Kidney (tissue), 14 donors: ENCODE measurements around the gene THAP4. TPM values are rescaled to one million over a fixed set of nuclear protein-coding genes. Genes with fewer than 3 reads are reported as not detected.

Experiments used
- DNase-seq, 5 donors: peaks; one replicate each; pipeline ENCODE4 v3.0.0-alpha.2; 2013 to 2020
- FAIRE-seq: peaks from 2 replicates; lab custom pipeline; 2012; peaks lifted over from hg19 to GRCh38; lab: Jason Lieb, UNC
- H3K27ac ChIP-seq, 2 donors: one replicate each; pipeline ENCODE4 v1.7.0; 2013; ENCODE audit warnings: low read depth in 2 of 2, low read length in 2 of 2, inconsistent platforms in 1 of 2
- H3K27me3 ChIP-seq: one replicate; pipeline ENCODE4 v1.7.1; 2013; ENCODE audit warnings: low read length, inconsistent platforms; ENCODE audit not compliant: control insufficient read depth, insufficient read depth
- H3K36me3 ChIP-seq, 3 donors: one replicate each; pipeline versions ENCODE4 v1.7.0 to v1.7.1; 2013; ENCODE audit warnings: low read length in 3 of 3, control low read depth in 1 of 3, inconsistent platforms in 1 of 3; ENCODE audit not compliant: insufficient read depth in 3 of 3, control insufficient read depth in 2 of 3
- H3K4me1 ChIP-seq, 3 donors: one replicate each; pipeline versions ENCODE4 v1.7.0 to v1.7.1; 2013; ENCODE audit warnings: low read length in 3 of 3, inconsistent platforms in 1 of 3, low read depth in 1 of 3; ENCODE audit not compliant: control insufficient read depth in 2 of 3, insufficient read depth in 2 of 3
- H3K4me3 ChIP-seq, 3 donors: one replicate each; pipeline versions ENCODE4 v1.7.0 to v1.8.1; 2013; ENCODE audit warnings: low read length in 3 of 3, control low read depth in 1 of 3, inconsistent platforms in 1 of 3
- H3K9ac ChIP-seq, 3 donors: one replicate each; pipeline versions ENCODE4 v1.7.0 to v1.7.1; 2013; ENCODE audit warnings: low read length in 3 of 3, control low read depth in 1 of 3, inconsistent platforms in 1 of 3
- H3K9me3 ChIP-seq, 3 donors: one replicate each; pipeline versions ENCODE4 v1.7.0 to v1.7.1; 2013; ENCODE audit warnings: low read length in 3 of 3, control low read depth in 1 of 3, inconsistent platforms in 1 of 3; ENCODE audit not compliant: control insufficient read depth in 2 of 3, insufficient read depth in 1 of 3
- CTCF ChIP-seq: IDR thresholded peaks from 3 replicates; pipeline ENCODE4 v1.5.1; 2012; ENCODE audit warnings: mild to moderate bottlenecking, moderate library complexity, borderline replicate concordance; ENCODE audit not compliant: insufficient read depth; ENCODE audit errors: extremely low read depth
- intact Hi-C: fragments of 100-400 bp; cut with DNase I; formaldehyde crosslinking; loops from one replicate; pipeline ENCODE4 v1.11.1; 2022
- polyA plus RNA-seq: library from polyadenylated mRNA; stranded (reverse); fragments of 350-450 nt; fragmentation: Illumina TruSeq; extraction: RNeasy Lipid Tissue Mini Kit (QIAGEN cat#74804); gene quantifications from one replicate; pipeline ENCODE4 v1.2.3, GENCODE V29; 2014; ENCODE audit warnings: low read depth, low replicate concordance; ENCODE audit not compliant: insufficient read depth
- total RNA-seq: library from RNA; stranded (reverse); fragmentation: NEBNext Ultra II Directional; extraction: Animal tissue kit (Norgen Biotek cat#: 25700); gene quantifications from one replicate; pipeline ENCODE4 v1.2.1, GENCODE V29; 2021
- donor health status: control.
- donor health status: control.
- donor health status: control.
- donor health status: control.
- donor health status: control.
- donor health status: DM: yes; HTN: yes; CAD: no.
- donor health status: Normal renal cell carcinoma (clear cell type).

THAP4 gene
- total and polyA plus RNA-seq, 2 donors from 2014 or later = 68.0 to 184 TPM

- DNase-seq (no peak), FAIRE-seq (no peak)
- no peaks in the 10 kb centered on the region for H3K27me3 ChIP-seq
- no peaks in the 10 kb centered on the region for H3K9me3 ChIP-seq
- no peak overlapping the region for H3K4me3 ChIP-seq
- H3K4me1 ChIP-seq = no peaks in the 10 kb centered on the region
- H3K27ac ChIP-seq = no peak overlapping the region
- H3K9ac ChIP-seq = no peak overlapping the region
- H3K36me3 ChIP-seq = peaks cover 0 to 26% (median 19%) of the 10 kb centered on the region in 3 donors
- TF ChIP-seq CTCF = no peak
- intact Hi-C loops = no loop called here
Observed at GRCh38 chr2:241599615-241600014, 37.3 kb downstream of the THAP4 start.

- H3K4me1 ChIP-seq = no peaks in the 10 kb centered on the region
- peaks cover 0 to 24% (median 24%) of the 10 kb centered on the region in 3 donors for H3K36me3 ChIP-seq
- peak in 1 of 5 donors; percentile 47 for DNase-seq
- no peak overlapping the region for H3K9ac ChIP-seq
- no peaks in the 10 kb centered on the region for H3K9me3 ChIP-seq
- no peak overlapping the region for H3K27ac ChIP-seq
- FAIRE-seq = no peak
- no peak overlapping the region for H3K4me3 ChIP-seq
- intact Hi-C loops = no loop called here
- TF ChIP-seq CTCF = peak; percentile 15
- H3K27me3 ChIP-seq = no peaks in the 10 kb centered on the region
Observed at GRCh38 chr2:241598487-241598886, 38.5 kb downstream of the THAP4 start.

- H3K27me3 ChIP-seq = no peaks in the 10 kb centered on the region
- no peak overlapping the region for H3K4me3 ChIP-seq
- peaks cover 0 to 27% (median 25%) of the 10 kb centered on the region in 3 donors for H3K36me3 ChIP-seq
- H3K9ac ChIP-seq = no peak overlapping the region
- no peak for FAIRE-seq
- no peaks in the 10 kb centered on the region for H3K9me3 ChIP-seq
- intact Hi-C loops = no loop called here
- H3K27ac ChIP-seq = no peak overlapping the region
- DNase-seq = no peak
- TF ChIP-seq CTCF = no peak
- no peaks in the 10 kb centered on the region for H3K4me1 ChIP-seq
Observed at GRCh38 chr2:241598061-241598460, 38.9 kb downstream of the THAP4 start.

GRCh38 chr2:241597561-241597960 lies 39.4 kb downstream of the THAP4 start:
- Histone ChIP-seq H3K9me3 (no peaks in the 10 kb centered on the region), H3K4me1 (no peaks in the 10 kb centered on the region), H3K27ac (no peak overlapping the region), H3K4me3 (no peak overlapping the region), H3K36me3 (peaks cover 0 to 27% (median 20%) of the 10 kb centered on the region in 3 donors), H3K27me3 (no peaks in the 10 kb centered on the region), H3K9ac (no peak overlapping the region)
- DNase-seq (no peak), FAIRE-seq (no peak)
- TF ChIP-seq CTCF = no peak
- intact Hi-C loops = no loop called here
